ENCODE measurements around the gene GSTM4.

Gene GSTM4

GRCh38 chr1:109655615-109656519 lies at the start of gene GSTM4:
Gene GSTM4, plus strand, starts transcription at chr1:109656099. Its CDS starts 291 bp downstream, at chr1:109656390.
- peak; percentile 94 for DNase-seq (ENCODE audit: low spot score)
- in situ Hi-C loops (cut with MboI; ENCODE audit: low sequenced_read_pairs, unreplicated experiment), result no loop called here
- TF ChIP-seq CTCF (IDR thresholded peaks at IDR 0.05; ENCODE audit: borderline replicate concordance, control extremely low read depth, extremely low read depth, insufficient read depth, missing control alignments), result no peak

GRCh38 chr1:109609881-109610280 lies 46.0 kb upstream of the GSTM4 start:
- in situ Hi-C loops (cut with MboI; ENCODE audit: low sequenced_read_pairs, unreplicated experiment), result no loop called here
- no peak for TF ChIP-seq CTCF (IDR thresholded peaks at IDR 0.05; ENCODE audit: borderline replicate concordance, control extremely low read depth, extremely low read depth, insufficient read depth, missing control alignments)
- DNase-seq (ENCODE audit: low spot score), result no peak

GRCh38 chr1:109610609-109611307 lies 45.1 kb upstream of the GSTM4 start:
- no peak for DNase-seq (ENCODE audit: low spot score)
- TF ChIP-seq CTCF (IDR thresholded peaks at IDR 0.05; ENCODE audit: borderline replicate concordance, control extremely low read depth, extremely low read depth, insufficient read depth, missing control alignments), result no peak
- in situ Hi-C loops (cut with MboI; ENCODE audit: low sequenced_read_pairs, unreplicated experiment), result no loop called here

GRCh38 chr1:109611308-109611990 lies 44.5 kb upstream of the GSTM4 start:
- in situ Hi-C loops (cut with MboI; ENCODE audit: low sequenced_read_pairs, unreplicated experiment), result no loop called here
- DNase-seq (ENCODE audit: low spot score), result no peak
- no peak for TF ChIP-seq CTCF (IDR thresholded peaks at IDR 0.05; ENCODE audit: borderline replicate concordance, control extremely low read depth, extremely low read depth, insufficient read depth, missing control alignments)

GRCh38 chr1:109613361-109614147 lies 42.3 kb upstream of the GSTM4 start:
- no peak for TF ChIP-seq CTCF (IDR thresholded peaks at IDR 0.05; ENCODE audit: borderline replicate concordance, control extremely low read depth, extremely low read depth, insufficient read depth, missing control alignments)
- no peak for DNase-seq (ENCODE audit: low spot score)
- in situ Hi-C loops (cut with MboI; ENCODE audit: low sequenced_read_pairs, unreplicated experiment), result no loop called here

- in situ Hi-C loops (cut with MboI; ENCODE audit: low sequenced_read_pairs, unreplicated experiment), result no loop called here
- TF ChIP-seq CTCF (IDR thresholded peaks at IDR 0.05; ENCODE audit: borderline replicate concordance, control extremely low read depth, extremely low read depth, insufficient read depth, missing control alignments), result no peak
- DNase-seq (ENCODE audit: low spot score), result peak; percentile 31
Measured at GRCh38 chr1:109615879-109616278, 40.0 kb upstream of the GSTM4 start.

Data from GM13976 (cell line).